GM21786 (cell line): ENCODE measurements around the gene GALNT2.

ENCODE experiments used
- ATAC-seq: cut with Tn5 transposase; IDR thresholded peaks from one replicate; pipeline ENCODE4 v1.9.1; 2021; ENCODE audit not compliant: unreplicated experiment

The GALNT2 gene

GRCh38 chr1:230066466-230067404, at the start of gene GALNT2:
TSS of gene GALNT2 (plus strand) at chr1:230067238. CDS start at chr1:230067281, 43 bp downstream.
- ATAC-seq: peak; percentile 80

GRCh38 chr1:230020451-230020850, 46.6 kb upstream of the GALNT2 start:
- ATAC-seq: no peak

- ATAC-seq: no peak
Measured at GRCh38 chr1:230022666-230023380, 44.2 kb upstream of the GALNT2 start.

GRCh38 chr1:230025686-230026085, 41.4 kb upstream of the GALNT2 start:
- ATAC-seq: no peak

- no peak for ATAC-seq
Measured at GRCh38 chr1:230026139-230026538, 40.9 kb upstream of the GALNT2 start.

- no peak for ATAC-seq
Measured at GRCh38 chr1:230026572-230026971, 40.5 kb upstream of the GALNT2 start.

- no peak for ATAC-seq
Measured at GRCh38 chr1:230028602-230029223, 38.3 kb upstream of the GALNT2 start.

GRCh38 chr1:230029244-230029941, 37.6 kb upstream of the GALNT2 start:
- ATAC-seq: no peak

GRCh38 chr1:230030122-230030821, 36.8 kb upstream of the GALNT2 start:
- ATAC-seq: no peak

GRCh38 chr1:230031131-230031530, 35.9 kb upstream of the GALNT2 start:
- no peak for ATAC-seq

- no peak for ATAC-seq
Measured at GRCh38 chr1:230032516-230033281, 34.3 kb upstream of the GALNT2 start.

GRCh38 chr1:230037261-230037660, 29.8 kb upstream of the GALNT2 start:
- peak; percentile 60 for ATAC-seq

- ATAC-seq: no peak
Measured at GRCh38 chr1:230040440-230040839, 26.6 kb upstream of the GALNT2 start.

- no peak for ATAC-seq
Measured at GRCh38 chr1:230043081-230043480, 24.0 kb upstream of the GALNT2 start.

GRCh38 chr1:230044729-230045128, 22.3 kb upstream of the GALNT2 start:
- no peak for ATAC-seq

GRCh38 chr1:230047114-230047865, 19.7 kb upstream of the GALNT2 start:
- no peak for ATAC-seq

GRCh38 chr1:230048322-230048721, 18.7 kb upstream of the GALNT2 start:
- no peak for ATAC-seq

- ATAC-seq: no peak
Measured at GRCh38 chr1:230048922-230049321, 18.1 kb upstream of the GALNT2 start.

- no peak for ATAC-seq
Measured at GRCh38 chr1:230049731-230050130, 17.3 kb upstream of the GALNT2 start.
